CD4-positive, alpha-beta T cell treated with Interleukin-1 beta for 1 hour (primary cell): ENCODE results near the gene MTX3.

Experiments used
- DNase-seq, 2 donors: peaks; one replicate each; pipeline ENCODE4 v3.0.0-alpha.2; 2020 to 2022

MTX3 gene, protein sequence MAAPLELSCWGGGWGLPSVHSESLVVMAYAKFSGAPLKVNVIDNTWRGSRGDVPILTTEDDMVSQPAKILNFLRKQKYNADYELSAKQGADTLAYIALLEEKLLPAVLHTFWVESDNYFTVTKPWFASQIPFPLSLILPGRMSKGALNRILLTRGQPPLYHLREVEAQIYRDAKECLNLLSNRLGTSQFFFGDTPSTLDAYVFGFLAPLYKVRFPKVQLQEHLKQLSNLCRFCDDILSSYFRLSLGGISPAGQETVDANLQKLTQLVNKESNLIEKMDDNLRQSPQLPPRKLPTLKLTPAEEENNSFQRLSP

DNA sequence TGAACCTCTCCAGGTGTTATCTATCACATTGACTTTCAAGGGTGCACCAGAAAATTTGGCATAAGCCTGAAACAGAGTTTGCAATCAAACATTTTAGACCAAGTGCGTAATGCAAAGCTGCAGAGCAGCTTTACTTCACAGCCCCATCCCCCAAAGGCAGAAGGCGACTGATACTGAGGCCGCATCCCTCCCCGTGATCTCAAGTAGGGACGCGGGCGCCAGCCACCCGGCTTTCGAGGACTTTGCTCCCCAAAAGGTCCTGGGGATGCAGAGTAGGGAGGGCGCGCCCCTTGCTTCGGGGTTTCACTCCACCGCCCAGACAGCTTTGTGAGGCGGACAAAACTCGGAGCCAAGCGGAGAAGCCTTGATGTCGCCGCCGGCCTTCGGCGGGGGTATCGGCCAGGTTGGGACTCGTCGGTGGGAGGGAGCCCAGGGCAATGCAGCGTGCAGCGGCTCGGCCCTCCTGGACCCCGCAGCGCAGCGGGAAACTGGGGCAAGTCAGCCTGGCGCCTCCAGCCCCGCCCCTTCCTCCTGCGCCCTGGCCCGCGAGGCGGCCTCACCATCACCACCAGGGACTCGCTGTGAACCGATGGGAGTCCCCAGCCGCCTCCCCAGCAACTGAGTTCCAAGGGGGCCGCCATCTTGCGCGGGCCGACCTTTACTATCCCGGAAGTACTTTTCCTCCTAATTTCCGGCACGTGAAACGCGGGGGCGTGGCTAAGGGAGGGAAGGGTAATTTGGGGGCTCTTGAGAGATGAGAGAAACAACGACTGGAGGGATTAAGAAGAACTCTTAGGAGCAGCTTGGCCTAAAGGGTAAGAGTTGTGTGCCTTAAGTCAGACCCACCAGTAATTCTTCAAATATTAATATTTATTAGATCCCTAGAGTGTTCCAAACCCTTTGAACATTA lies at the start of gene MTX3:
TSS of gene MTX3 (minus strand) at position 665 of the 910 bp plus-strand sequence. CDS start at position 641, 24 bp downstream.
- DNase-seq = peak; percentile 87

DNA sequence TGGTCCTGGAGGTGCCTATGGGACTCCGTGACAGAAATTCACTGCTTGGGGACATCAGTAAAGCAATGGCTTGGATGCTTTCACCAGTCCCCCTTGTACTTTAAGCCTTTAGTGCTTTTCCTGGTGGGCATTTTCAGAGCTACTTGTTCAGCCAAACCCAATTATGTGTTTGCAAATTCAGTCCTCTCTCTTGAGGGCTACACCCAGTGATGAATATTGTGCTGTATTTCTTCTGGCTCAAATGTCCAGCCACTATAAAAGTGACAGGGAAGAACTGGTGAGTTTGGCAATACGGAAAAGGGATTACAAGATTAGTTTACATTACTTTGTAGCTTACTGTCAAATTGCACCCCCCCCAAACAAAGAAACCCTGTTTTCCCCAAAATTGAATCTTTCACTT lies 48.6 kb upstream of the MTX3 start:
- no peak for DNase-seq

DNA sequence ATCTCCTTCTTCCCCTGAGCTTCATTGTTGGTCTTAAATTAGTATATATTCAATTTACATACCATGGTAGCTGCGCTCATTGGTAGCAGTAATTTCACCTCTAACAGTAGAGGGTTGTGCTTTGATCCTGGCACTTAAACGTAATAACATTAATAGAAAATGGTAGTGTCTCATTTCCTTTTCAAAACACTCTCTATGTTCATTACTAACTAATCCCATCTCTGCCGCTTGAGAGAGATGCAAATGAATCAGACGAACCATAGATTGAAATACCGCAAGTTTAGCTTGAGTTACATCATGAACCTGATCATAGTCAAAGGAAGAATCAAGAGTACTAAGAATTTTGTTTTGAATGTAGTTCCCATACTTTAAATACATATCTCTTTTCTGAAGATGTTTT lies 46.3 kb upstream of the MTX3 start:
- DNase-seq = no peak

DNA sequence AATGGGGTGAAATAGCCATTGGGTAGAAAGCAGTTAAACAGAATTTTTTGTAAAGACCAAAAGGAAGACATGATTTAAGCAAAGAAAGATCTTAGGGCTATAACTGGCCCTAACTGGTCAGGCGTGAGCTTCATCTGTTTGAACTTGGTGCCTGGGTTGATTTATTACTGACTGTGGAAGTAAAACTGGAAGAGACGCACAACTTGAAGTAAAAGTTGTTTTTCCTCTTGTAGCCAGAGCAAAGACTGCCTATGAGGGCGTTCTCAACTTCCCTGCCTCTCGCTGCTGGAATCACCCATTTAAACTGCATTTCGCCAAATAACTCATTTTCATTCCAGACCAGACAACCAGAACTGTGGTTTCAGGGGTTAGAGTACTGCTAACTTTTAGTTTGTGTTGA lies 45.6 kb upstream of the MTX3 start:
- DNase-seq = no peak

DNA sequence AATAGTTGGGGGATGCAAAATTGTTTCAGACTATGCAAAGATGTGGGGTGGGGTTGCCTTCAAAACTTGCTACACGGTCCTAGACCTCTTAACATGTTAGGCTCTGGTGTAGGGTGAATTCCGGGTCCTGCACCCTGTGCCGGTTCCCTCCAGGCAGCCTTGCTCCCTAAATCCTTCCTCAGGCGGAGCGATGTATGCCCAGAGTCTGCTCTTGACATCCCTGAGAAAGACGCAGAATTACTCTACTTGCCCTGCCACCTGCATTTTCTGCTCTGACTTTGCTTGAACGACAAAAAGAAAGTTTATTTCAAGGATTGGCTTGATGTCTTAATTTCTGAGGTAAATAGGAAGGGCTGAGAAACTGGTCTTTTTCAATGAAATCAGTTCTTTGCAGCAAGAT lies 44.8 kb upstream of the MTX3 start:
- DNase-seq = no peak

DNA sequence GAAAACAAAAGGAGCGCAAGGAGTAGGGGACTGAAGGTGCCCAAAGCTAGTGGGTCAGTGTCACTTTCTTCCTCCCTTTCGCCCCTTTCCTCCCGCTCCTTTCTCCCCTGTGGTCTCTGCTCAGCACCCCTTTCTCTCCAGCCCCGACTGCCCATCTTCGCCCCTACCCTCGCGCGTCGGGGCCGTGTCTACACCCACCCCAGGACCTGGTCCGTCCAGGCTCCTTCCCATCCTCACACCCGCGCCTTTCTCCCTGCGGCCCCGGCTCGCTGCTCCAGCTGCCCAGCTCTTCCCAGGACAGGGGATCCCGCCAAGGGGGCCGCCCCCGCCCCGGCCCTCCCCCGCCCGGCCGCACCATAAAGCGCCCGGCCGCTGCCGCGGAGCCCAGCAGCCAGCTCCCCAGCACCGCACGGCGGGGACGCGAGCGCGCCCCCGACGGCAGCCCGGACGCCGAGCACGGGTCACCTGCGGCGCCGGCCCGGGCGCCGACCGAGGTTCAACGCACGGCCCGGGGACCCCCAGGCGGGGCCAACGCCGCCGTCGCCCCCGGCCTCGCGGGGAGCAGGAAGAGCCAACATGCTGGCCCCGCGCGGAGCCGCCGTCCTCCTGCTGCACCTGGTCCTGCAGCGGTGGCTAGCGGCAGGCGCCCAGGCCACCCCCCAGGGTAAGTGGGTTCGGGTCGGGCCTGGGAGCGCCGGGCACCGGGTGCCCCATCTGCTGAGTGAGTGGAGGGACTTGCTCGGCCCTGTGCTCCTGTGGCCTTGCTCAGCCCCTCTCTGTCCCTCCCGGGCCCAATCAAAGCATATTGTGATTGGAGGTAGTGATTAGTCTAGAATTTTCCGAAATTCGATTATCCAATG lies 44.1 kb upstream of the MTX3 start, which contains the start of gene THBS4:
TSS of gene THBS4 (plus strand) at position 387 of the 860 bp plus-strand sequence. CDS start at position 577, 190 bp downstream.
- no peak for DNase-seq

DNA sequence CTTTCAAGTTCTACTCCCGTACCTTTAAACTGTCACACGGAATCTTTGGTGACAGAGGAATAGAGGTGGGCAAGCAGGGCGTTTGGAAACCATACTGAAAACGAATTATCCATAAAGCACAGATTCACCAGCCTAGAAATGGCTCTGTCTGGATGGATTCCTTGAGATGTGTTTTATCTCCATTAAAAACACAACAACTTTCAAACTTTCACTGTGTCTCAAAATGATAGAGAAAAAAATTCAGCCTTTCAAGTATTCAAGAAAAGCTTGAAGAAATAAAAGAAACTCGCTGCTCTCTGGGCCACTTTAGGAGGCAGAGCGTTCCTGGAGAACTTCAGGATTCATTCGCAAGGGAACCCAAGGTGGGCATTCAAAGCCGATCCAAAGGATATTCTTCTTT lies 43.5 kb upstream of the MTX3 start:
- DNase-seq = no peak

DNA sequence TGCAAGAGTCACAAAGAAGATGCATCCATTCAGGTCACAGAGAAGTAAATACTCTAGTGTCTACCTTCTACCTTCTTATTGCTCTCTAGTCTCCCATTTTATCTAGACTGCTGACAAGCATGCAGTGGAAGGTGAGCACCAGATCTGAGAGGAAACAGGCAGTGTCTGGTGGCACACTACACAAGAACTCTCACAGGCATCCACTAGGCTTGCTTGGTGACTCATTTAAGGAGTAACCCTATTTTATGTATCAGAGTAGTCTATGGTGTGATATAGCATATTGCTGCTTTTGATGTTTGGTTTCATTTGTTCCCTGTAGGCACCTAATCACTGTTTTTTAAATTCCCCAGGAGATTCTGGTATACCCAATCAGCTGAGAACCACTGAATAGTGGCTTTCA lies 42.5 kb upstream of the MTX3 start:
- DNase-seq = no peak

DNA sequence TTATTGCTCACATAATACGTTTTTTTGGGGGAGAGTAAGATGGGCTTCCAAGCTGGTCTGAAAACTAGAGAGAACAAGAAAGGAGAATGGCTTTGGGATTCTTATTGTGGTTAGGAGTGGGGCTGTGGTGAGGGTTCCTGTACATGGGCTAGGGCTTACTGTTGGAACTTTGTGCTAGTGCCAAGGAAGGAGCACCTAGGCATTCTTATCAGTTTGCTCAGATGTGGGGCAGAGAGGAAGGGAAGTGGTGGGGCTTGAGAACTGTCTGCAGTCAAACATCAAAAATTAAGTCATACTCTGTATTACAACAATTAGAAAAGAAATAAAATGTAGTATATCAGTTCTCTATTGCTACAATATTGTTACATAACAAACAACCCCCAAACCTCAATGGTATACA lies 40.0 kb upstream of the MTX3 start:
- no peak for DNase-seq

DNA sequence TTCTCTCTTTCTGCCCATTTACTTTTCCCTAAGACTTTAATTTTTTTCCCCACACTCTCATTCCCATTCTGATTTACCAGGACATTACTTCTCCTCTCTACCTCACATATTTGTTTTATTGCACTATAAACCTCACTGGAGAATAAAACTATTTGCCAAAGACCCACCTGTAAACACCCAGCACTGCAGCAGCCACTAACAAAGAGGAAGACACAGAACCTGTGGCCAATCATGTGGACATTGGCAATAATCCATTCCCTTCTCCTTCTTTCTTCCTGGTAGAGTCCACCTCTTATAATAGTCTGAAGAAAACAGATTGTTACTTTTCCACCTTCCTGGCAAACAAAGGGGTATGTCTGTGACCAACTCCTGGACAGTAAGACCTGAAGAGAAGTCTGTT lies 35.8 kb upstream of the MTX3 start:
- no peak for DNase-seq

DNA sequence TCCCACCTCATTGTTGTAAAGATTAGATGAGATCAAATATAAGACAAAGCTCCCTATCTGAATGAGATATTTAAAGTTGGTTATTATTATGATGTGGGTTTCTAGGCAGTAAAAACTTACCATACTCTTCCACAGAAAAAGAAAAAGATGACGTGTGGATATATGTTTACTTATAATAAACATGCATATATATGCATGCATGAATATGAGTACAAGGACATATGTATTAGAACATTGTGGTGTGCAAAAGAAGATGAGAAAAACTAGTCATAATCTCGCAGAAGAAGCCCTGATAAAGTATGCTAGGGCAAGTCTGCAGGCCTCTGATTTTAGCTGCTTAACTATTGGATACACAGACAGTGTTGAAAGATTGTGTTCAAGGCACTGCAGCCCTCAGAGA lies 34.0 kb upstream of the MTX3 start:
- DNase-seq = no peak

DNA sequence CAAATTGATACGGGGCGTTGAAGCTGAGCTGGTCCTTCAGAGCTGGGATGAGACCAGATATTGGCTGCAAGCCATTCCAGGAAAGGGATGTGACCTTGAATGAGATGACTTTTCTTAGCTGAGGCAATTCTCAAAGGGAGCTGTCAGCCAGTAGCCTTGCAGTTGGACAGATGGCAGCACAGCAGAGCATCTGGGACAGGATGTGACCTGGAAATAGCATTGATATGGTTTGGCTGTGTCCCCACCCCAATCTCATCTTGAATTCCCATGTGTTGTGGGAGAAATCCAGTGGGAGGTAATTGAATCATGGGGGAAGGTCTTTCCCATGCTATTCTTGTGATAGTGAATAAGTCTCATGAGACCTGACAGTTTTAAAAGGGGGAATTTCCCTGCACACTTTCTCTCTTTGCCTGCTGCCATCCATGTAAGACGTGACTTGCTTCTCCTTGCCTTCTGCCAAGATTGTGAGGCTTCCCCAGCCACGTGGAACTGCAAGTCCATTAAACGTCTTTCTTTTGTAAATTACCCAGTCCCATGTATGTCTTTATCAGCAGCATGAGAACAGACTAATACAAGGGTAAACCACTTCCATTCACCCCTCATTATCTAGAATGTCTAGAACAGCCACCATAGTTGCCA lies 19.8 kb upstream of the MTX3 start:
- DNase-seq = no peak

DNA sequence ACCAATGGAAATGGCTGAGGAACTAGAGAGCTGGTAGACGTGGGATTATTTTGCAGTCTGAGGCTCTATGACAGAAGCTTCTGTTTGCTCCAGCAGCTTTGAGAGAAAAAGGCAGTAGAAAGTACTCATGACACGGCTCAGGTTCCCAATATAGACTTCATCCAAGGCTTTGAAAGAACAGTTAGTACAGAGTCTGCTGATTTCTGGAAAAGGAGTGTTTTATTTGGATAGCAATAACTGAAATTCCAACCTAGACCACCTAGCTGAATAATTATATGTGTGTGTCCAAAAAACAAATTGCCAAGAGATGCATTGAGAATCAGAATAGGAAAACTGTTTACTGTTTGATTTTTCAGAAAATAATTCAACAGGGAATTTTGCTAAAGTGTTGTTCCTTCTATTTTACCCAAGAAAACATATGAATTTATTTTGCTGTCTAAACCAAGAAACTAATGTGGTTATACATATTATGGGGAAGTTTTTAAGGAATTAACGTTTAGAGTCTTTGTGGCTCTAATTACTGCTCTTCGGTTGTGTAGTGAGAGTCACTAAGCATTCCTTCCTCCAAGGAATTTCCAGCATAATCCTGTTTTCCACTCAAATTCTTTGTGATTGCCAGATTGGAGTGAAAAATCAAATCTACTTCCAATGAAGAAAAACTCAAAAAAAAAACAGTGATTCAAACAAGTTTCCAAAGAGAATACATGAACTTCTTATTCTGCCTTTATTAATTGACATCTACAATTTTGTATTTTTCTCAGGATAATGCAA lies 18.1 kb upstream of the MTX3 start:
- no peak for DNase-seq

DNA sequence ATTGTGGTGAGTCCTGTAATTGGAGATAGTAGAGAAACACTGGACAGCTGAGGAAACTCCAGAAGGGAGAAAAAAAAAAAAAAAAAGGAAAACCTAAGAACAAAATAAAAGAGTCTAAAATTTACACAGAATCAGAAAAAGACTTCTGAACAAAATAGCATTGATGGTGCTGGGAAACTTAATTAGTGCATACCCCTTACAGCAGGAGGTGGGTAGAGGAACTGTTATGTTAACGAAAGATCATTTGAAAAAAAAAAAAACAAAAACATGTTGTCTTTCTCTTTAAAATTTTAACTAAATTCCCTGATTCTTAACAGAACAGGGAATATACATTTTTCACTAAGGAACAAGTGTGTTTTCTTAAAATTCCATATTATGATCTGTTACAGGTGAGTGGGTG lies 11.6 kb upstream of the MTX3 start:
- no peak for DNase-seq

DNA sequence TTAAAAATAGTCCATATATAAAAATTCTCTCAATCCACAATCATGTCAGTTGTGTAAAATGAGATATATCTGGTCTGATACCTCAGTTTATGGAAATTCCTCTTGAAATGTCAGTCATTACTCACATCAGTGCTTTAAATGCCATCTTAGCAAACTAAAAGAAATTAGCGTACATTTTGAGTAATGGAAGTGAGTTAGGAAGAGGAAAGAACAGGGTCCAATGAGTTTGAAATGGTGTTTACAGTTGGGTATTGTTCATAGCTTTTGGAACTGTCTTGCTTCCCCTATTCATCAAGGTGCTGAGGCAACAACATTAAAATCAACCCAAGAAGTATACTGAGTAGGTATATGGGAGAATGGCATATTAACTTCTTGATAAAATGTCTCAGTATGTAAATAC lies 8.7 kb upstream of the MTX3 start:
- DNase-seq = no peak

DNA sequence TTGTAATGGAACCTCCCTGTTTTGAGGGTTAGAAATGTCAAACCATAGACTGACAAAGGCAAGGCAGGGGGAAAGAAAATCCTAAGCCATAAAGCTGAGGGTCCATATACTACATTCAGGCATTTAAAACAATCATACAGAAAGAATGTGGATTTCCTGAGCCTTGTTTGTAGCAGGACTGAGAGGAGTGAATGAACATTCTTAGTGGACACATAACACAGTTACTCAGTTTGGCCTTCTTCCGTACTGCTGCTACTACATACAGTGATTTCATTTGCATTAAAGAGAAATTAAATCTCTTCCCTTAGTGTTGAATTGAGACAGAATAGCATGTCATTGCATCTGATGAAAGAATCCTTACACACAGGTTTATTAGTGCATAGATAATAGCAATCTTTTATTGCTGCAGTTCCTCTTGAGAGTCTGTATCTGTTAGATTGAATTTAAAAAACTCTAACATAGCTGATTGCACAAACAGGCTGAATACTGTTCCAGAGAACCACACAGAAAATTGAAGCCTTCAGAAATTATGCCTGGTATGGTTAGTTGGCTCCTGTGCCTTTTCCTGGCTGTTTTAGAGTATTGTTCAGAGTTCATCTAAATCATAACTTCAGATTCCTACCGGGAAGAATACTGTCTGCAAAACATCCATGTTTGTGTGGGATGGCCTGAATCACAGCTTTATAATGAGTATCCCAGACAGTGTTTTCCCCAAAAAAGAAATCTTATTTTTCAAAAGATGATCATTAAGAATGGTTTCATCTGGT lies 2.0 kb upstream of the MTX3 start:
- no peak for DNase-seq

DNA sequence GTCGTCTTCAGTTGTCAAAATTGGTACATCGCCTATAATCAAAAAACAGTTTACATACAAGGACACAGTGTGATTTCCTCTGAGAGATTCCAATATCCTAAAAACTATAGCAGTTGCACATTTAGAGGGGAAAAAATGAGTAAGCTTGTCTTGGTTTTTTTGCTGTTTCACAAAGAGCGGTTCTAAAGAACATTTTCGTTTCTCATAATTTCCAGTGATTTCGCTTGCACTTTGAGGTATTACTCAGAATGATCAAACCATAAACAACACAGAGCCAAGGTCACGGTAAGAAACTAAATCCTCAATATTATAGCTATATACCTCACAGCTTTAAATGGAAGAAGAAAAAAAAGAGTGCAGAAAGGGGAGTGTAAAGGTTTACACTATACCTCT lies 861 bp downstream of the MTX3 start:
- peak in 1 of 2 donors; percentile 11 for DNase-seq

DNA sequence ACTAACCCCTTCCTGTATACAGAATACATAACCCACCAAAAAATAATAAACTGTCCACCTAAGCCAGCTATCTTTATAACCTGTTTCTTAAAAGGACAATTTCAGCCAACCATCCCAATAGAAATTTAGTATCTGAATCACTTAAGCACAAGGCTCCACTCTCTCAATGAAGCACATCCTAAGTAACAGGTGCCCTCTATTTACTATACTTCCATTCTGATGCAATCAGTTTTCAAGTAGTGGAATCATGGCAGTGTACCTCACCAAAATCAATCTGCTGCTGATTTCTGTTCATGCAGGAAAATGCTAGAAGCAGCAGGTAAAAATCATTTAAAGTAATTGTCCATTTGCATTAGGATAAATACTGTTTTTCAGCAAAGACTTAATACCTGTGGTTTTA lies 4.8 kb downstream of the MTX3 start:
- DNase-seq = no peak

DNA sequence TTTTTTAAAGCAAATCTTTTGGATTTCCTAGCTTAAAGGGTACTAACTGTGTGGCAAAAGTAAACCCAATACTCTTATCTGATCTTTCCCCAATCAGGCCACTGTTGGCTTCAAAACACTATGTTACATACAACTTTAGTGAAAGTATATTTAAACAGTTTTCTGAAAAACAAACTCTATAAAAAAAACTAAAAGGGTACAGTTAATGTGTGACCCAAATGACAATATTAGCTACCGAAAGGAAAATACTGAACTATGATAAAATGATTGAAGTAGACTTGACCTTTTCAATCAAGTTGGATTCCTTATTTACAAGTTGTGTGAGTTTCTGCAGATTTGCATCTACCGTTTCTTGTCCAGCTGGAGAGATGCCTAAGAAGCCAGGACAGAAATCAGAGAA lies 5.8 kb downstream of the MTX3 start:
- DNase-seq = no peak

DNA sequence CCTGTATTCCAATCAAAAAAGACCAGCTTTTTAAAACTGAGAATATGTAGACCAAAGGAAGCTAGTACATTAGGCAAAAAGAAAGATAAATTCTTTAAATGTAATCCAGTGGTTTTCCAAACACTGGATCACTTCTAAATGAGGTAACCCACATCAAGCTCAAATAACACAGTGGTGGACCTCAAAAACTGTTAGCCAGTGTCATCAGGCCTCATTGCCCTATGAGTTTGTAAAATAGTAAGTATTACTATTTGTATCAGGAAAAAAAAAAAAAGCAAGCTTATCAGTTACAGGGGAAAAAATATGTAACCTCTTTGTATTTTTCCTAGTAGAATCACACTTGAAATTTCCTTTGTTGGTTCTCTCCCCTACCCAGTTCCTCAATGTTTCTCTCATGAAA lies 6.7 kb downstream of the MTX3 start:
- no peak for DNase-seq

DNA sequence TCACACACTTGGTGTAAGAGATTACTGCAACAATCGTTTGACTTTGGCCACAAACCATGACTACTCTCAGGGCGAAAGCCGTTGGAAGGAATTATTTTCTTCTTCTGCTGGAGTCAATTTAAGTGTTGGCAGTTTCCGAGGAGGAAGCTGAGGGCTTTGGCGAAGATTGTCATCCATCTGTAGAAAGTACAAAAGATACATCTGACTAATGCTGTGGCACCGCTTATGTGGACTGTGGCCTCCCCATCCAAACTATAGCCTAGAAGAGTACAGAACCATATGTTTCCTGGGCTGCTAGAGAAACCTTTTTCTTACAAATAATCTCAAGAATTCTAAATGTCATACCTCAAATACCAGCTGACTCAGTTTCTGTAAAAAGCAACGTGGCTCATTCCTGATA lies 7.4 kb downstream of the MTX3 start:
- DNase-seq = no peak
